H9 (cell line): ENCODE data around the gene ZNF37A. TPM values are rescaled to one million over a fixed set of nuclear protein-coding genes. Genes with fewer than 3 reads are reported as not detected.

Experiments used
- DNase-seq: peaks from one replicate; pipeline ENCODE4 v3.0.0-alpha.2; 2017
- H2AFZ ChIP-seq: one replicate; pipeline ENCODE4 v1.6.1; 2013; ENCODE audit warnings: mild to moderate bottlenecking, low read length, control low read depth, moderate library complexity
- H2AK5ac ChIP-seq: 2 replicates; pipeline ENCODE4 v1.6.1; 2013; ENCODE audit warnings: low read length, control low read depth, mixed read lengths; ENCODE audit not compliant: insufficient read length
- H2BK120ac ChIP-seq: one replicate; pipeline ENCODE4 v1.6.1; 2013; ENCODE audit warnings: low read depth, mild to moderate bottlenecking, low read length, control low read depth, inconsistent platforms; ENCODE audit not compliant: poor library complexity, severe bottlenecking
- H2BK12ac ChIP-seq: 2 replicates; pipeline ENCODE4 v1.6.1; 2013; ENCODE audit warnings: low read length, control low read depth, mixed read lengths, low read depth; ENCODE audit not compliant: insufficient read length
- H2BK15ac ChIP-seq: 2 replicates; pipeline ENCODE4 v1.6.1; 2013; ENCODE audit warnings: low read depth, low read length, control low read depth
- H2BK20ac ChIP-seq: one replicate; pipeline ENCODE4 v1.6.1; 2013; ENCODE audit warnings: low read depth, mild to moderate bottlenecking, low read length, control low read depth, inconsistent platforms; ENCODE audit not compliant: poor library complexity, severe bottlenecking
- H2BK5ac ChIP-seq: 2 replicates; pipeline ENCODE4 v1.6.1; 2013; ENCODE audit warnings: low read length, control low read depth, mixed read lengths; ENCODE audit not compliant: insufficient read length
- H3K14ac ChIP-seq: 2 replicates; pipeline ENCODE4 v1.6.1; 2013; ENCODE audit warnings: low read length, control low read depth; ENCODE audit not compliant: insufficient read depth
- H3K18ac ChIP-seq: 2 replicates; pipeline ENCODE4 v1.6.1; 2013; ENCODE audit warnings: low read depth, mild to moderate bottlenecking, mixed read lengths, low read length, control low read depth; ENCODE audit not compliant: insufficient read length
- H3K23ac ChIP-seq: 2 replicates; pipeline ENCODE4 v1.6.1; 2013; ENCODE audit warnings: low read length, control low read depth, mixed read lengths, low read depth; ENCODE audit not compliant: insufficient read length
- H3K23me2 ChIP-seq: 2 replicates; pipeline ENCODE4 v1.6.1; 2013; ENCODE audit warnings: low read depth, mild to moderate bottlenecking, mixed read lengths, low read length, control low read depth; ENCODE audit not compliant: insufficient read length, poor library complexity, severe bottlenecking
- H3K27ac ChIP-seq: 2 replicates; pipeline ENCODE4 v1.5.1; 2013; ENCODE audit warnings: low read length, control low read depth, mixed read lengths, low read depth; ENCODE audit not compliant: insufficient read length
- H3K27me3 ChIP-seq: 2 replicates; pipeline ENCODE4 v1.6.1; 2013; ENCODE audit warnings: low read length, control low read depth, inconsistent platforms; ENCODE audit not compliant: insufficient read depth
- H3K4ac ChIP-seq: 2 replicates; pipeline ENCODE4 v1.6.1; 2013; ENCODE audit warnings: low read depth, mild to moderate bottlenecking, control low read depth, inconsistent platforms, low read length, moderate library complexity
- H3K4me1 ChIP-seq: 2 replicates; pipeline ENCODE4 v1.6.1; 2013; ENCODE audit warnings: low read length, control low read depth, inconsistent platforms; ENCODE audit not compliant: insufficient read depth
- H3K4me2 ChIP-seq: 2 replicates; pipeline ENCODE4 v1.6.1; 2013; ENCODE audit warnings: low read length, control low read depth, mixed read lengths; ENCODE audit not compliant: insufficient read length, insufficient read depth
- H3K56ac ChIP-seq: 2 replicates; pipeline ENCODE4 v1.6.1; 2013; ENCODE audit warnings: low read depth, mild to moderate bottlenecking, mixed read lengths, low read length, control low read depth; ENCODE audit not compliant: insufficient read length
- H3K79me1 ChIP-seq: 2 replicates; pipeline ENCODE4 v1.6.1; 2013; ENCODE audit warnings: low read depth, mild to moderate bottlenecking, moderate library complexity, low read length, control low read depth, inconsistent platforms; ENCODE audit not compliant: insufficient read depth, poor library complexity, severe bottlenecking
- H3K79me2 ChIP-seq: 2 replicates; pipeline ENCODE4 v1.6.1; 2013; ENCODE audit warnings: low read length, control low read depth, inconsistent platforms; ENCODE audit not compliant: insufficient read depth
- H3K9ac ChIP-seq: 2 replicates; pipeline ENCODE4 v1.6.1; 2013; ENCODE audit warnings: low read length, control low read depth, mixed read lengths; ENCODE audit not compliant: insufficient read length; ENCODE audit errors: extremely low read depth
- H3K9me3 ChIP-seq: one replicate; pipeline ENCODE4 v1.6.1; 2013; ENCODE audit warnings: low read depth, low read length, inconsistent platforms; ENCODE audit not compliant: control insufficient read depth
- H3T11ph ChIP-seq: one replicate; pipeline ENCODE4 v1.6.1; 2013; ENCODE audit warnings: mild to moderate bottlenecking, low read length, control low read depth, inconsistent platforms
- H4K20me1 ChIP-seq: one replicate; pipeline ENCODE4 v1.6.1; 2013; ENCODE audit not compliant: control insufficient read depth, insufficient read length, insufficient read depth
- H4K5ac ChIP-seq: 2 replicates; pipeline ENCODE4 v1.6.1; 2013; ENCODE audit warnings: low read depth, mild to moderate bottlenecking, mixed read lengths, low read length, control low read depth; ENCODE audit not compliant: insufficient read length
- H4K8ac ChIP-seq: replicated peaks from 2 replicates; pipeline ENCODE4 v1.6.1; 2013; ENCODE audit warnings: low read length, control low read depth, mixed read lengths, low read depth; ENCODE audit not compliant: insufficient read length
- H4K91ac ChIP-seq: 2 replicates; pipeline ENCODE4 v1.6.1; 2013; ENCODE audit warnings: low read depth, mild to moderate bottlenecking, moderate library complexity, mixed read lengths, low read length, control low read depth; ENCODE audit not compliant: insufficient read length
- H3K27ac Mint-ChIP-seq, 3 experiments: 2 replicates in 2 of 3; 3 replicates in 1 of 3; pipeline ENCODE4 v1.8.0; 2020 to 2021; ENCODE audit warnings: mixed read lengths in 3 of 3, mild to moderate bottlenecking in 1 of 3, moderate library complexity in 1 of 3
- H3K27me3 Mint-ChIP-seq: 2 replicates; pipeline ENCODE4 v1.8.0; 2021; ENCODE audit warnings: low read depth, mild to moderate bottlenecking, moderate library complexity, mixed read lengths
- H3K36me3 Mint-ChIP-seq, 3 experiments: 2 replicates in 2 of 3; 3 replicates in 1 of 3; pipeline ENCODE4 v1.8.0; 2020 to 2021; ENCODE audit warnings: low read depth in 3 of 3, mixed read lengths in 3 of 3; ENCODE audit not compliant: insufficient read depth in 1 of 3
- H3K4me1 Mint-ChIP-seq, 2 experiments: 2 replicates each; pipeline ENCODE4 v1.8.0; 2020; ENCODE audit warnings: mixed read lengths in 2 of 2
- H3K4me3 Mint-ChIP-seq, 2 experiments: 2 replicates in 1 of 2; 3 replicates in 1 of 2; pipeline ENCODE4 v1.8.0; 2020 to 2021; ENCODE audit warnings: mild to moderate bottlenecking in 2 of 2, mixed read lengths in 2 of 2, moderate library complexity in 1 of 2
- H3K9me3 Mint-ChIP-seq, 2 experiments: 2 replicates in 1 of 2; 3 replicates in 1 of 2; pipeline ENCODE4 v1.8.0; 2020; ENCODE audit warnings: mild to moderate bottlenecking in 2 of 2, mixed read lengths in 2 of 2, moderate library complexity in 1 of 2
- CTCF ChIP-seq: fragments of 200-600 bp; sonication (generic); conservative IDR thresholded peaks from 3 replicates; pipeline ENCODE4 v1.8.0; 2021; ENCODE audit warnings: antibody characterized with exemption, mild to moderate bottlenecking
- WGBS: extraction: QIAGEN DNeasy Blood & Tissue Kit; methylation state at CpG from one replicate; pipeline ENCODE4 v1.1.7; 2013; ENCODE audit warnings: missing lambda C conversion rate, low lambda C conversion rate, mixed read lengths; ENCODE audit not compliant: insufficient read length; ENCODE audit errors: extremely low coverage; 5-methylcytosine and 5-hydroxymethylcytosine counted together
- total RNA-seq: library from RNA; stranded (reverse); gene quantifications from 2 replicates; pipeline ENCODE4 v1.2.1, GENCODE V29; 2021

Gene ZNF37A
- total RNA-seq, 1 experiment from 2014 or later: 9.5 TPM

- H4K91ac ChIP-seq: no peak overlapping the region
- Mint-ChIP-seq H3K4me1 (no peaks in the 10 kb centered on the region), H3K27me3 (peaks cover 6% of the 10 kb centered on the region; the same call in 1 of the 2 replicates), H3K27ac (no peak overlapping the region), H3K36me3 (peaks cover 64 to 81% (median 79%) of the 10 kb centered on the region in 3 experiments), H3K4me3 (no peak overlapping the region), H3K9me3 (peaks cover 96% of the 10 kb centered on the region in 2 experiments)
- no peaks in the 10 kb centered on the region for H3K23me2 ChIP-seq
- no peaks in the 10 kb centered on the region for H3K4me1 ChIP-seq
- no peak overlapping the region for H3K18ac ChIP-seq
- no peak overlapping the region for H2BK5ac ChIP-seq
- H4K5ac ChIP-seq: no peak overlapping the region
- no peak overlapping the region for H3K27ac ChIP-seq
- H2BK12ac ChIP-seq: no peak overlapping the region
- H3T11ph ChIP-seq: no peak overlapping the region
- H2BK15ac ChIP-seq: no peak overlapping the region
- TF ChIP-seq CTCF: no peak
- H2AFZ ChIP-seq: no peak overlapping the region
- no peak overlapping the region for H3K14ac ChIP-seq
- no peak overlapping the region for H4K8ac ChIP-seq
- H2BK20ac ChIP-seq: no peak overlapping the region
- H3K79me1 ChIP-seq: no peaks in the 10 kb centered on the region
- H3K79me2 ChIP-seq: no peaks in the 10 kb centered on the region
- no CpG with 5 or more reads among the region's 1 CpG for WGBS
- no peak overlapping the region for H2AK5ac ChIP-seq
- H3K4ac ChIP-seq: no peak overlapping the region
- no peak overlapping the region for H3K23ac ChIP-seq
- peaks cover 88% of the 10 kb centered on the region for H3K9me3 ChIP-seq
- H2BK120ac ChIP-seq: no peak overlapping the region
- no peak overlapping the region for H3K4me2 ChIP-seq
- H3K27me3 ChIP-seq: no peaks in the 10 kb centered on the region
- no peak overlapping the region for H3K56ac ChIP-seq
- no peak for DNase-seq
- no peaks in the 10 kb centered on the region for H4K20me1 ChIP-seq
- no peak overlapping the region for H3K9ac ChIP-seq
These were observed 24.9 kb downstream of the ZNF37A start for GRCh38 chr10:38119038-38119437.
